Measurements from ENCODE around the gene TSPEAR.

Gene TSPEAR

GRCh38 chr21:44734026-44734745 is 22.8 kb upstream of the TSPEAR start:
- TF ChIP-seq POLR2A (IDR thresholded peaks at IDR 0.05; ENCODE audit: low read depth, low read length) (no peak), SPI1 (IDR thresholded peaks at IDR 0.05; ENCODE audit: low read depth, low read length) (no peak), POU2F2 (IDR thresholded peaks at IDR 0.05; ENCODE audit: low read depth, low read length) (no peak), POLR2AphosphoS5 (IDR thresholded peaks at IDR 0.05; ENCODE audit: low read depth, low read length) (no peak)
- DNase-seq (ENCODE audit: insufficient read length, low spot score): no peak
- FAIRE-seq: no peak

GRCh38 chr21:44732956-44733355 is 21.6 kb upstream of the TSPEAR start:
- TF ChIP-seq SPI1 (IDR thresholded peaks at IDR 0.05; ENCODE audit: low read depth, low read length): no peak
- TF ChIP-seq TAF1 (IDR thresholded peaks at IDR 0.05; ENCODE audit: low read depth, low read length): no peak
- TF ChIP-seq PAX5 (IDR thresholded peaks at IDR 0.05; ENCODE audit: insufficient read depth, low read length, severe bottlenecking): no peak
- TF ChIP-seq POLR2AphosphoS5 (IDR thresholded peaks at IDR 0.05; ENCODE audit: low read depth, low read length): no peak
- no peak for TF ChIP-seq POU2F2 (IDR thresholded peaks at IDR 0.05; ENCODE audit: low read depth, low read length)
- no peak for TF ChIP-seq POLR2A (IDR thresholded peaks at IDR 0.05; ENCODE audit: low read depth, low read length)
- no peak for DNase-seq (ENCODE audit: insufficient read length, low spot score)
- no peak for FAIRE-seq

- no peak for DNase-seq (ENCODE audit: insufficient read length, low spot score)
- no peak for FAIRE-seq
- TF ChIP-seq POLR2A (IDR thresholded peaks at IDR 0.05; ENCODE audit: low read depth, low read length): no peak
- TF ChIP-seq POU2F2 (IDR thresholded peaks at IDR 0.05; ENCODE audit: low read depth, low read length): no peak
- TF ChIP-seq PAX5 (IDR thresholded peaks at IDR 0.05; ENCODE audit: insufficient read depth, low read length, severe bottlenecking): no peak
- no peak for TF ChIP-seq TAF1 (IDR thresholded peaks at IDR 0.05; ENCODE audit: low read depth, low read length)
- no peak for TF ChIP-seq SPI1 (IDR thresholded peaks at IDR 0.05; ENCODE audit: low read depth, low read length)
- TF ChIP-seq POLR2AphosphoS5 (IDR thresholded peaks at IDR 0.05; ENCODE audit: low read depth, low read length): no peak
Observed at GRCh38 chr21:44732263-44732662, 20.9 kb upstream of the TSPEAR start.

- TF ChIP-seq POLR2A (IDR thresholded peaks at IDR 0.05; ENCODE audit: low read depth, low read length) (no peak), TAF1 (IDR thresholded peaks at IDR 0.05; ENCODE audit: low read depth, low read length) (no peak), PAX5 (IDR thresholded peaks at IDR 0.05; ENCODE audit: insufficient read depth, low read length, severe bottlenecking) (no peak), POU2F2 (IDR thresholded peaks at IDR 0.05; ENCODE audit: low read depth, low read length) (no peak), SPI1 (IDR thresholded peaks at IDR 0.05; ENCODE audit: low read depth, low read length) (no peak), POLR2AphosphoS5 (IDR thresholded peaks at IDR 0.05; ENCODE audit: low read depth, low read length) (no peak)
- DNase-seq (ENCODE audit: insufficient read length, low spot score) (no peak), FAIRE-seq (no peak)
Observed at GRCh38 chr21:44730951-44731579, 19.7 kb upstream of the TSPEAR start.

- FAIRE-seq (no peak), DNase-seq (ENCODE audit: insufficient read length, low spot score) (no peak)
- TF ChIP-seq POU2F2 (IDR thresholded peaks at IDR 0.05; ENCODE audit: low read depth, low read length) (no peak), SPI1 (IDR thresholded peaks at IDR 0.05; ENCODE audit: low read depth, low read length) (no peak), POLR2A (IDR thresholded peaks at IDR 0.05; ENCODE audit: low read depth, low read length) (no peak), TAF1 (IDR thresholded peaks at IDR 0.05; ENCODE audit: low read depth, low read length) (no peak), PAX5 (IDR thresholded peaks at IDR 0.05; ENCODE audit: insufficient read depth, low read length, severe bottlenecking) (no peak), POLR2AphosphoS5 (IDR thresholded peaks at IDR 0.05; ENCODE audit: low read depth, low read length) (no peak)
Observed at GRCh38 chr21:44730028-44730395, 18.6 kb upstream of the TSPEAR start.

- no peak for TF ChIP-seq POU2F2 (IDR thresholded peaks at IDR 0.05; ENCODE audit: low read depth, low read length)
- TF ChIP-seq TAF1 (IDR thresholded peaks at IDR 0.05; ENCODE audit: low read depth, low read length): no peak
- no peak for TF ChIP-seq SPI1 (IDR thresholded peaks at IDR 0.05; ENCODE audit: low read depth, low read length)
- no peak for TF ChIP-seq PAX5 (IDR thresholded peaks at IDR 0.05; ENCODE audit: insufficient read depth, low read length, severe bottlenecking)
- TF ChIP-seq POLR2AphosphoS5 (IDR thresholded peaks at IDR 0.05; ENCODE audit: low read depth, low read length): no peak
- no peak for TF ChIP-seq POLR2A (IDR thresholded peaks at IDR 0.05; ENCODE audit: low read depth, low read length)
- FAIRE-seq (no peak), DNase-seq (ENCODE audit: insufficient read length, low spot score) (no peak)
Observed at GRCh38 chr21:44729336-44730027, 18.1 kb upstream of the TSPEAR start.

- TF ChIP-seq SPI1 (IDR thresholded peaks at IDR 0.05; ENCODE audit: low read depth, low read length): no peak
- no peak for TF ChIP-seq POU2F2 (IDR thresholded peaks at IDR 0.05; ENCODE audit: low read depth, low read length)
- TF ChIP-seq POLR2AphosphoS5 (IDR thresholded peaks at IDR 0.05; ENCODE audit: low read depth, low read length): no peak
- TF ChIP-seq POLR2A (IDR thresholded peaks at IDR 0.05; ENCODE audit: low read depth, low read length): no peak
- TF ChIP-seq PAX5 (IDR thresholded peaks at IDR 0.05; ENCODE audit: insufficient read depth, low read length, severe bottlenecking): no peak
- no peak for TF ChIP-seq TAF1 (IDR thresholded peaks at IDR 0.05; ENCODE audit: low read depth, low read length)
- no peak for FAIRE-seq
- no peak for DNase-seq (ENCODE audit: insufficient read length, low spot score)
Observed at GRCh38 chr21:44728716-44729115, 17.3 kb upstream of the TSPEAR start.

- FAIRE-seq (no peak), DNase-seq (ENCODE audit: insufficient read length, low spot score) (no peak)
- TF ChIP-seq POLR2A (IDR thresholded peaks at IDR 0.05; ENCODE audit: low read depth, low read length) (no peak), SPI1 (IDR thresholded peaks at IDR 0.05; ENCODE audit: low read depth, low read length) (no peak), POLR2AphosphoS5 (IDR thresholded peaks at IDR 0.05; ENCODE audit: low read depth, low read length) (no peak), TAF1 (IDR thresholded peaks at IDR 0.05; ENCODE audit: low read depth, low read length) (no peak), POU2F2 (IDR thresholded peaks at IDR 0.05; ENCODE audit: low read depth, low read length) (no peak), PAX5 (IDR thresholded peaks at IDR 0.05; ENCODE audit: insufficient read depth, low read length, severe bottlenecking) (no peak)
Observed at GRCh38 chr21:44727757-44728156, 16.4 kb upstream of the TSPEAR start.

GRCh38 chr21:44727321-44727720 is 15.9 kb upstream of the TSPEAR start:
- DNase-seq (ENCODE audit: insufficient read length, low spot score) (no peak), FAIRE-seq (no peak)
- TF ChIP-seq SPI1 (IDR thresholded peaks at IDR 0.05; ENCODE audit: low read depth, low read length): no peak
- no peak for TF ChIP-seq POU2F2 (IDR thresholded peaks at IDR 0.05; ENCODE audit: low read depth, low read length)
- no peak for TF ChIP-seq PAX5 (IDR thresholded peaks at IDR 0.05; ENCODE audit: insufficient read depth, low read length, severe bottlenecking)
- TF ChIP-seq POLR2A (IDR thresholded peaks at IDR 0.05; ENCODE audit: low read depth, low read length): no peak
- TF ChIP-seq POLR2AphosphoS5 (IDR thresholded peaks at IDR 0.05; ENCODE audit: low read depth, low read length): no peak
- no peak for TF ChIP-seq TAF1 (IDR thresholded peaks at IDR 0.05; ENCODE audit: low read depth, low read length)
